Caco-2 (cell line): ENCODE results near the gene LSM7. TPM values are rescaled to one million over a fixed set of nuclear protein-coding genes. Genes with fewer than 3 reads are reported as not detected.

Source experiments
- BruUV-seq: library from RNA; stranded (reverse); fragments of 400-500 nt; replicated peaks from 2 replicates; lab custom pipeline; 2021; lab: Mats Ljungman, UMichigan
- CTCF ChIA-PET: fragments of 300-600 bp; sonication (Branson Sonifier 250); formaldehyde crosslinking; loops from one replicate; lab custom pipeline; 2022; ENCODE audit warnings: antibody characterized with exemption; lab: Charles Lee
- POLR2A ChIA-PET: fragments of 300-600 bp; sonication (Branson Sonifier 250); formaldehyde crosslinking; loops from one replicate; lab custom pipeline; 2022; ENCODE audit warnings: antibody characterized with exemption; lab: Charles Lee
- DNase-seq, 2 experiments: peaks; one replicate each; pipeline versions ENCODE4 v3.0.0 to v3.0.0-alpha.2; 2020 to 2022
- H3K27me3 ChIP-seq: replicated peaks from 2 replicates; pipeline ENCODE4 v1.6.0; 2011; ENCODE audit warnings: low read length; ENCODE audit not compliant: control insufficient read depth, insufficient read depth
- H3K36me3 ChIP-seq: 2 replicates; pipeline ENCODE4 v1.5.1; 2011; ENCODE audit warnings: low read length; ENCODE audit not compliant: control insufficient read depth, insufficient read depth
- H3K4me1 ChIP-seq: fragments of 250-450 bp; sonication (Bioruptor Pico); 2 replicates; pipeline ENCODE4 v1.5.1; 2020; ENCODE audit warnings: mild to moderate bottlenecking
- H3K4me3 ChIP-seq: 2 replicates; pipeline ENCODE4 v1.5.1; 2011; ENCODE audit warnings: low read depth, mild to moderate bottlenecking, control low read depth, low read length
- H3K9me3 ChIP-seq: fragments of 250-450 bp; sonication (Bioruptor Pico); 2 replicates; pipeline ENCODE4 v1.5.1; 2020; ENCODE audit warnings: mild to moderate bottlenecking, moderate library complexity
- H3K27ac Mint-ChIP-seq: one replicate; pipeline ENCODE4 v1.8.0; 2022; ENCODE audit warnings: mixed read lengths; ENCODE audit not compliant: unreplicated experiment
- H3K27me3 Mint-ChIP-seq: one replicate; pipeline ENCODE4 v1.8.0; 2022; ENCODE audit warnings: mixed read lengths; ENCODE audit not compliant: insufficient read depth, unreplicated experiment
- H3K36me3 Mint-ChIP-seq: one replicate; pipeline ENCODE4 v1.8.0; 2022; ENCODE audit warnings: mild to moderate bottlenecking, mixed read lengths; ENCODE audit not compliant: insufficient read depth, unreplicated experiment
- H3K4me1 Mint-ChIP-seq: one replicate; pipeline ENCODE4 v1.8.0; 2022; ENCODE audit warnings: low read depth, mixed read lengths; ENCODE audit not compliant: unreplicated experiment
- H3K4me3 Mint-ChIP-seq: one replicate; pipeline ENCODE4 v1.8.0; 2022; ENCODE audit warnings: mild to moderate bottlenecking, moderate library complexity, mixed read lengths; ENCODE audit not compliant: unreplicated experiment
- H3K9me3 Mint-ChIP-seq: one replicate; pipeline ENCODE4 v1.8.0; 2022; ENCODE audit warnings: mixed read lengths; ENCODE audit not compliant: unreplicated experiment
- CTCF ChIP-seq, 2 experiments: fragments of 200-600 bp in 1 of 2; IDR thresholded peaks; 1 replicate in 1 of 2; 2 replicates in 1 of 2; pipeline versions ENCODE4 v1.5.1 to v1.8.0; 2011 to 2022; ENCODE audit warnings: antibody characterized with exemption in 1 of 2, control low read depth in 1 of 2, inconsistent platforms in 1 of 2, low read depth in 1 of 2, low read length in 1 of 2, mild to moderate bottlenecking in 1 of 2, moderate library complexity in 1 of 2; ENCODE audit not compliant: insufficient read depth in 1 of 2, severe bottlenecking in 1 of 2, unreplicated experiment in 1 of 2
- intact Hi-C: fragments of 100-400 bp; cut with micrococcal nuclease; formaldehyde crosslinking; loops from one replicate; pipeline ENCODE4 v1.10.0; 2022; ENCODE audit not compliant: unreplicated experiment
- total RNA-seq: library from RNA; stranded (reverse); gene quantifications from 2 replicates; pipeline ENCODE4 v1.2.3, GENCODE V29; 2022

LSM7 gene
- total RNA-seq, 1 experiment from 2014 or later, result 141 TPM

DNA sequence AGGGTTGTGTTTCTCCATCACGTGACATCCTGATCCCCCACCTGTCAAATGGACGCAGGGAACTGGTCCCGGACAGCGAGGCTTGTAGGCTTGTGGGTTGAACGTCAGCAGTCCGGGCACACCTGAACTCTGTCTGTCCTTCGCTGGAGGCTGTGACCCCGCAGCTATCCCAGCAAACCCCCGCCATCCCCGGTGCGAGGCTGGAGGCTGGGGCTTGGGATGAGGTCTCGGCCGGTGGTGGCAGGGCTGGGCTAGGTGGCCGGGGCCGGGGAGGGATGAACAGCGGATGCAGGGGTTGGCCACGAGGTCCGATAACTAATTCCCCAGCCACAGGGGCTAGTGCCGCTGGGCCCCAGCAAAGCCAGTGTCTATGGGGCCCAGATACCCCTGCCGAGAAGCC is 8.8 kb downstream of the LSM7 start:
- Histone ChIP-seq H3K27me3 (no peaks in the 10 kb centered on the region), H3K36me3 (no peaks in the 10 kb centered on the region), H3K4me1 (no peaks in the 10 kb centered on the region), H3K4me3 (no peak overlapping the region), H3K9me3 (no peaks in the 10 kb centered on the region)
- no peak for TF ChIP-seq CTCF (IDR thresholded peaks at IDR 0.05; ENCODE audit: insufficient read depth in 1 of 2, low read depth in 1 of 2, low read length in 1 of 2, severe bottlenecking in 1 of 2, unreplicated experiment in 1 of 2)
- intact Hi-C loops, result loop anchor here (5.0 kb wide), 1 partner anchor 82 kb away; the partner anchor contains the start of genes PLEKHJ1 and SF3A2
- no peak for DNase-seq
- no TSS peak for BruUV-seq
- ChIA-PET POLR2A (no interaction called here), CTCF (no interaction called here)
- H3K9me3 Mint-ChIP-seq, result peaks cover 8% of the 10 kb centered on the region
- peaks cover 9% of the 10 kb centered on the region for H3K36me3 Mint-ChIP-seq
- no peak overlapping the region for H3K4me3 Mint-ChIP-seq
- no peak overlapping the region for H3K27ac Mint-ChIP-seq
- H3K27me3 Mint-ChIP-seq, result no peaks in the 10 kb centered on the region
- no peaks in the 10 kb centered on the region for H3K4me1 Mint-ChIP-seq

DNA sequence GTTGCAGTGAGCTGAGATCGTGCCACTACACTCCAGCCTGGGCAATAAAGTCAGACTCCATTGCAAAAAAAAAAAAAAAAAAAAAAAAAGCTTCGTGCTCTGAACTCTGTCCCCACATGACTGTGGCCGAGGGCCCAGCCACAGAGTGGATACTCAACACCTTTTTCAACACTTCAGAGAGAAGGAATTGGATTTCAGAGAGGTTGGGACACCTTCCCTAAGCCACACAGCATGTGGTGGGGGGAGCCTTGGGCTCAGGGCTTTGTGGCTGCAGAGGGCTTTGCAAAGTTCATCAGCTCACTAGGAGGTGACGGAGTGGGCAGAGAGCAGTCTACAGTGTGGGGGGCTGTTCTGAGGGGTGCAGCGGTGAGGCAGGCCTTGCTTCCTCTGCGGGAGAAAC is 9.5 kb downstream of the LSM7 start:
- H3K4me3 ChIP-seq, result no peak overlapping the region
- no peaks in the 10 kb centered on the region for H3K9me3 ChIP-seq
- Mint-ChIP-seq H3K9me3 (peaks cover 13% of the 10 kb centered on the region), H3K36me3 (peaks cover 9% of the 10 kb centered on the region), H3K4me3 (no peak overlapping the region), H3K27ac (no peak overlapping the region), H3K27me3 (no peaks in the 10 kb centered on the region), H3K4me1 (no peaks in the 10 kb centered on the region)
- no peaks in the 10 kb centered on the region for H3K4me1 ChIP-seq
- BruUV-seq, result no TSS peak
- no peaks in the 10 kb centered on the region for H3K27me3 ChIP-seq
- CTCF ChIA-PET, result interaction anchor here (0.5 kb wide), 1 partner anchor 1305 kb away, joined by 3 read pairs; no protein-coding TSS in a partner anchor
- intact Hi-C loops, result loop anchor here (5.0 kb wide), 1 partner anchor 82 kb away; the partner anchor contains the start of genes PLEKHJ1 and SF3A2
- TF ChIP-seq CTCF (IDR thresholded peaks at IDR 0.05; ENCODE audit: insufficient read depth in 1 of 2, low read depth in 1 of 2, low read length in 1 of 2, severe bottlenecking in 1 of 2, unreplicated experiment in 1 of 2), result no peak
- POLR2A ChIA-PET, result interaction anchor here (0.6 kb wide), 1 partner anchor 9 kb away, joined by 3 read pairs; the partner anchor contains the start of gene LSM7
- no peak for DNase-seq
- no peaks in the 10 kb centered on the region for H3K36me3 ChIP-seq

- Histone ChIP-seq H3K27me3 (no peaks in the 10 kb centered on the region), H3K4me1 (no peaks in the 10 kb centered on the region), H3K9me3 (no peaks in the 10 kb centered on the region), H3K4me3 (no peak overlapping the region), H3K36me3 (no peaks in the 10 kb centered on the region)
- CTCF ChIA-PET, result no interaction called here
- Mint-ChIP-seq H3K9me3 (peaks cover 13% of the 10 kb centered on the region), H3K4me1 (no peaks in the 10 kb centered on the region), H3K4me3 (no peak overlapping the region), H3K36me3 (peaks cover 6% of the 10 kb centered on the region), H3K27me3 (no peaks in the 10 kb centered on the region), H3K27ac (no peak overlapping the region)
- BruUV-seq, result no TSS peak
- TF ChIP-seq CTCF (IDR thresholded peaks at IDR 0.05; ENCODE audit: insufficient read depth in 1 of 2, low read depth in 1 of 2, low read length in 1 of 2, severe bottlenecking in 1 of 2, unreplicated experiment in 1 of 2), result no peak
- intact Hi-C loops, result loop anchor here (5.0 kb wide), 1 partner anchor 80 kb away; the partner anchor contains the start of genes PLEKHJ1 and SF3A2
- POLR2A ChIA-PET, result no interaction called here
- no peak for DNase-seq
Observed at GRCh38 chr19:2317756-2318155, 10.6 kb downstream of the LSM7 start.
